Subcutaneous adipose tissue (tissue), 4 donors: ENCODE results near the gene GZF1. TPM values are rescaled to one million over a fixed set of nuclear protein-coding genes. Genes with fewer than 3 reads are reported as not detected.

Experiments
- CTCF ChIP-seq: fragments of 450-650 bp; IDR thresholded peaks from one replicate; pipeline ENCODE4 v1.5.1; 2016; ENCODE audit warnings: low read depth, mild to moderate bottlenecking, control low read depth, antibody characterized with exemption, moderate library complexity
- total RNA-seq, 4 donors: library from RNA; depleted of rRNA; stranded (reverse); fragments of >200 nt; gene quantifications; one replicate each; pipeline ENCODE4 v1.1.0, GENCODE V29; 2016

The GZF1 gene
- total RNA-seq, 4 donors from 2014 or later, result 9.2 to 17.2 (median 11.1) TPM

GRCh38 chr20:23410916-23411695 lies 49.1 kb downstream of the GZF1 start:
- no peak for TF ChIP-seq CTCF

GRCh38 chr20:23412026-23412425 lies 50.0 kb downstream of the GZF1 start:
- TF ChIP-seq CTCF, result no peak

- no peak for TF ChIP-seq CTCF
These were observed 52.0 kb downstream of the GZF1 start for GRCh38 chr20:23413862-23414422.

- TF ChIP-seq CTCF, result no peak
These were observed 52.7 kb downstream of the GZF1 start for GRCh38 chr20:23414526-23415188.

- no peak for TF ChIP-seq CTCF
These were observed 53.6 kb downstream of the GZF1 start for GRCh38 chr20:23415555-23415954.

- no peak for TF ChIP-seq CTCF
These were observed 54.1 kb downstream of the GZF1 start for GRCh38 chr20:23415959-23416583.

- TF ChIP-seq CTCF, result no peak
These were observed 55.9 kb downstream of the GZF1 start for GRCh38 chr20:23417861-23418260.
